Measurements from ENCODE around the gene FNBP1L.

- TF ChIP-seq POLR2AphosphoS5 (IDR thresholded peaks at IDR 0.05; ENCODE audit: low read depth, low read length) (no peak), SIN3A (IDR thresholded peaks at IDR 0.05; ENCODE audit: borderline replicate concordance, insufficient read depth, low read length) (no peak), TAF1 (IDR thresholded peaks at IDR 0.05; ENCODE audit: borderline replicate concordance, insufficient read depth, low read length) (no peak)
Observed at GRCh38 chr1:93453911-93454310, 6.0 kb downstream of the FNBP1L start.
